Gastrocnemius medialis (tissue), 4 donors: Measurements from ENCODE around the gene POU6F1.

Source experiments
- POLR2A ChIP-seq, 2 donors: fragments of 450-650 bp; IDR thresholded peaks; one replicate each; pipeline ENCODE4 v1.6.1; 2017; ENCODE audit warnings: antibody characterized with exemption in 2 of 2, mild to moderate bottlenecking in 2 of 2, moderate library complexity in 2 of 2
- TF ChIP-seq, protein P1 (sequence below), 5 experiments: fragments of 450-650 bp in 3 of 5; fragments of 200-600 bp in 2 of 5; sonication (generic) in 2 of 5; IDR thresholded peaks in 4 of 5; conservative IDR thresholded peaks in 1 of 5; 1 replicate in 4 of 5; 2 replicates in 1 of 5; pipeline ENCODE4 v1.5.1; 2016 to 2019; ENCODE audit warnings: antibody characterized with exemption in 5 of 5, mild to moderate bottlenecking in 3 of 5, moderate library complexity in 3 of 5

GRCh38 chr12:51196547-51196946, 21.3 kb downstream of the POU6F1 start:
- TF ChIP-seq, protein P1, sequence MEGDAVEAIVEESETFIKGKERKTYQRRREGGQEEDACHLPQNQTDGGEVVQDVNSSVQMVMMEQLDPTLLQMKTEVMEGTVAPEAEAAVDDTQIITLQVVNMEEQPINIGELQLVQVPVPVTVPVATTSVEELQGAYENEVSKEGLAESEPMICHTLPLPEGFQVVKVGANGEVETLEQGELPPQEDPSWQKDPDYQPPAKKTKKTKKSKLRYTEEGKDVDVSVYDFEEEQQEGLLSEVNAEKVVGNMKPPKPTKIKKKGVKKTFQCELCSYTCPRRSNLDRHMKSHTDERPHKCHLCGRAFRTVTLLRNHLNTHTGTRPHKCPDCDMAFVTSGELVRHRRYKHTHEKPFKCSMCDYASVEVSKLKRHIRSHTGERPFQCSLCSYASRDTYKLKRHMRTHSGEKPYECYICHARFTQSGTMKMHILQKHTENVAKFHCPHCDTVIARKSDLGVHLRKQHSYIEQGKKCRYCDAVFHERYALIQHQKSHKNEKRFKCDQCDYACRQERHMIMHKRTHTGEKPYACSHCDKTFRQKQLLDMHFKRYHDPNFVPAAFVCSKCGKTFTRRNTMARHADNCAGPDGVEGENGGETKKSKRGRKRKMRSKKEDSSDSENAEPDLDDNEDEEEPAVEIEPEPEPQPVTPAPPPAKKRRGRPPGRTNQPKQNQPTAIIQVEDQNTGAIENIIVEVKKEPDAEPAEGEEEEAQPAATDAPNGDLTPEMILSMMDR (IDR thresholded peaks at IDR 0.05 in 4 of 5, conservative IDR thresholded peaks at IDR 0.05 in 1 of 5): no peak
- TF ChIP-seq POLR2A (IDR thresholded peaks at IDR 0.05): no peak
